ENCODE data around the gene TMED4.

GRCh38 chr7:44621034-44621749, 39.2 kb upstream of the TMED4 start:
- no peak for TF ChIP-seq POLR2AphosphoS5 (IDR thresholded peaks at IDR 0.05; ENCODE audit: borderline replicate concordance, low read depth, low read length)
- no peak for TF ChIP-seq EZH2 (IDR thresholded peaks at IDR 0.05)
